Measurements from ENCODE around the gene UTP15. TPM values are rescaled to one million over a fixed set of nuclear protein-coding genes. Genes with fewer than 3 reads are reported as not detected.

UTP15 gene
- total RNA-seq, 2 experiments from 2014 or later = 22.8 to 29.9 TPM

DNA sequence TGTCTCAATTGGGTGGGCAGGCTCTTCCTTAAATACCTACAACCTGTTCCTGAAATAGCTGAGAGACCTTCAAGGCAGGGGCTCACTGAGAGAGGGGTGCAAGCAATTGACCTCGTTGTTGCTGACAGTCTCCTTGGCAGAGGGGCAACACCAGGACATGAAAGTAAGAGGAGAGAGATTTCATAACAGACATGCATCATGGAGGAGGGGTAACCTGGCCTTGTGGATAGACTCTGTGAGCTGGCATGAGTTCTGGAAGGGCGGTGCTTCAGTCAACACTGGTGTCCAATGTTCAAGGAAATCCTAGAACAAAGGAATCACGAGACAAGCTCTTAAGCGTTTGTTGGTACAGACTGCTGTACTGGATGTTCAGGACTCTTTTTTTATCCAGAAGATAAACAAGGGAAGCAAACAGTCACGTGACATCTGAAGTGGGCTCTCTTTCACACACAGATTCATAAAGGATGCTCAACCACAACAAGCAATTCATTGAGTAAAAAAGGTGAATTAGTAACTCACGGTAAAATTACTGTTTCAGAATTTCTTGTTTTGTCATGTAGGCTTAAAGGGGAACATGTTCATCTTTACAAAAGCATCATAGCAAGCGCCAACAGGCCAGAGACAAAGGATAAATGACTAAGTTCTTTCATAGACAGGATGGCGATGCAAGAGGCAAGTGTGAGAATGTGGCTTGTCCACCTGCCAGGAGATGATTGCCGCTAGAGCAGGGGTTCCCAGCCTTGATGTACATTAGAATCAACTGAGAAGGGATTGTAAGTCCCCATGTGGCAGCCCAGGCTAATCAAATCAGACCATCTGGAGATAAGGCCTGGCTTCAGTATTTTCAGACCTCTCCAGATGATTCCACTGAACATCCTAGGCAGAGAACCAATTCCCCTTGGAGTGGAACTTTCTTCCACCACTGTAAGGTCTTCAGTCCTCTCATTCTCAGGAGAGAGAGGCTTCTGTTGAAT is 20.8 kb upstream of the UTP15 start:
- no peaks in the 10 kb centered on the region for H3K9me2 ChIP-seq (ENCODE audit: insufficient read depth, low read length)
- H2AFZ ChIP-seq (ENCODE audit: low read length) = no peak overlapping the region
- CTCF ChIA-PET (ENCODE audit: unreplicated experiment) = no interaction called here
- no peak overlapping the region for H3K4me3 ChIP-seq (ENCODE audit: low read depth, low read length, poor library complexity, severe bottlenecking)
- no peaks in the 10 kb centered on the region for H3K79me2 ChIP-seq (ENCODE audit: insufficient read depth, low read depth, low read length)
- no peaks in the 10 kb centered on the region for H3K36me3 ChIP-seq (ENCODE audit: insufficient read depth, low read length)
- H3K4me1 ChIP-seq (ENCODE audit: insufficient read depth, low read length, poor library complexity, severe bottlenecking) = no peaks in the 10 kb centered on the region
- no peak for DNase-seq (ENCODE audit: low spot score)
- no peaks in the 10 kb centered on the region for H3K9me3 ChIP-seq (ENCODE audit: low read length)
- no TSS peak for BruUV-seq (replicated peaks)
- H3K4me2 ChIP-seq (ENCODE audit: low read length) = no peak overlapping the region
- H4K20me1 ChIP-seq (ENCODE audit: insufficient read depth, low read length) = no peaks in the 10 kb centered on the region
- H3K27ac ChIP-seq (ENCODE audit: low read depth, low read length, poor library complexity, severe bottlenecking) = no peak overlapping the region
- POLR2A ChIA-PET = interaction anchor here (0.6 to 1.2 kb wide), 2 partner anchors 48 to 539 kb away, joined by 3 read pairs; no protein-coding TSS in a partner anchor
- TF ChIP-seq, protein P1, sequence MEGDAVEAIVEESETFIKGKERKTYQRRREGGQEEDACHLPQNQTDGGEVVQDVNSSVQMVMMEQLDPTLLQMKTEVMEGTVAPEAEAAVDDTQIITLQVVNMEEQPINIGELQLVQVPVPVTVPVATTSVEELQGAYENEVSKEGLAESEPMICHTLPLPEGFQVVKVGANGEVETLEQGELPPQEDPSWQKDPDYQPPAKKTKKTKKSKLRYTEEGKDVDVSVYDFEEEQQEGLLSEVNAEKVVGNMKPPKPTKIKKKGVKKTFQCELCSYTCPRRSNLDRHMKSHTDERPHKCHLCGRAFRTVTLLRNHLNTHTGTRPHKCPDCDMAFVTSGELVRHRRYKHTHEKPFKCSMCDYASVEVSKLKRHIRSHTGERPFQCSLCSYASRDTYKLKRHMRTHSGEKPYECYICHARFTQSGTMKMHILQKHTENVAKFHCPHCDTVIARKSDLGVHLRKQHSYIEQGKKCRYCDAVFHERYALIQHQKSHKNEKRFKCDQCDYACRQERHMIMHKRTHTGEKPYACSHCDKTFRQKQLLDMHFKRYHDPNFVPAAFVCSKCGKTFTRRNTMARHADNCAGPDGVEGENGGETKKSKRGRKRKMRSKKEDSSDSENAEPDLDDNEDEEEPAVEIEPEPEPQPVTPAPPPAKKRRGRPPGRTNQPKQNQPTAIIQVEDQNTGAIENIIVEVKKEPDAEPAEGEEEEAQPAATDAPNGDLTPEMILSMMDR (conservative IDR thresholded peaks at IDR 0.05; ENCODE audit: low read length) = no peak
- TF ChIP-seq EZH2phosphoT487 (IDR thresholded peaks at IDR 0.05; ENCODE audit: borderline replicate concordance, low read depth, low read length) = no peak
- intact Hi-C loops (cut with micrococcal nuclease; ENCODE audit: unreplicated experiment) = no loop called here

DNA sequence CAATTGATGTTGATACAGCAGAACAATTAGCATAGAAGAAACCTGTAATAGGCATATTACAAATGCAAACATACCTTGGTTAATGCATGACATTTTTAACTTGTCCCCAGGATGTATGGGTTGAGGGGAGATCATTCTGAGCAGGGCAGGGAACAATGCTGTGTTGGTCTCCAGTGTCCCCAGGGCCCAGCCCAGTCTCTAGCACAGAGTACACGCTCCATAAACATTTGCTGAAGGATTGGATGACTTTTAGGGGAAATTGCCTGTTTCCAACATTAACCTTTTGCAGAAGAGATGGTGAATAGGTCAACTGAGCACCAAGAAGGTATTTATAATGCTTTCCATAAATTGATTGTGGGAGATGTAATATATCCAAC is 20.2 kb upstream of the UTP15 start:
- Histone ChIP-seq H3K9me2 (ENCODE audit: insufficient read depth, low read length) (no peaks in the 10 kb centered on the region), H3K27ac (ENCODE audit: low read depth, low read length, poor library complexity, severe bottlenecking) (no peak overlapping the region), H3K79me2 (ENCODE audit: insufficient read depth, low read depth, low read length) (no peaks in the 10 kb centered on the region), H3K36me3 (ENCODE audit: insufficient read depth, low read length) (no peaks in the 10 kb centered on the region), H3K4me2 (ENCODE audit: low read length) (no peak overlapping the region), H4K20me1 (ENCODE audit: insufficient read depth, low read length) (no peaks in the 10 kb centered on the region), H3K4me3 (ENCODE audit: low read depth, low read length, poor library complexity, severe bottlenecking) (no peak overlapping the region), H2AFZ (ENCODE audit: low read length) (no peak overlapping the region), H3K9me3 (ENCODE audit: low read length) (no peaks in the 10 kb centered on the region), H3K4me1 (ENCODE audit: insufficient read depth, low read length, poor library complexity, severe bottlenecking) (no peaks in the 10 kb centered on the region)
- intact Hi-C loops (cut with micrococcal nuclease; ENCODE audit: unreplicated experiment) = no loop called here
- ChIA-PET CTCF (ENCODE audit: unreplicated experiment) (no interaction called here), POLR2A (interaction anchor here (0.6 to 0.7 kb wide), 2 partner anchors 224 to 321 kb away, joined by 3 to 9 read pairs; no protein-coding TSS in a partner anchor)
- no peak for DNase-seq (ENCODE audit: low spot score)
- TF ChIP-seq, protein P1 (conservative IDR thresholded peaks at IDR 0.05; ENCODE audit: low read length) = no peak
- TF ChIP-seq EZH2phosphoT487 (IDR thresholded peaks at IDR 0.05; ENCODE audit: borderline replicate concordance, low read depth, low read length) = no peak
- BruUV-seq (replicated peaks) = no TSS peak

DNA sequence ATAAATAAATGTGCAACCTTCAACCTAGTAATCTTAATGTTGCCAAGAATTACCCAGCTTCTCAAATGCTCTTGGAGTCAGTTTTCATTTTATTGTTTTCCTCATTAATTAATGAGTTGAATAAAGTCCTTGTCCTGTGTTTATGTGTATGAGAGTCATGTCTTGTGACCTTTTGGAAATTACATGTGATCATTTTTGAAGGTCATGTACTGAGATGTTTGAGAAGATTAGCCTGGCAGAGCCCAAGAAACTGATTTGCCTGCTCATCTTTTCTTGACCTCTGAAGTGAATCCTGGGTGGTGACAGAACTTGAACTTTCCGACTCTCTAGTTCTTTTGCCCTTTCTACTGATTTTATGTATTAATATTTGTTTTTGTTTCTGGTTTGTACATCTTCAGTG is 15.5 kb upstream of the UTP15 start:
- no peak overlapping the region for H3K4me3 ChIP-seq (ENCODE audit: low read depth, low read length, poor library complexity, severe bottlenecking)
- no peaks in the 10 kb centered on the region for H3K79me2 ChIP-seq (ENCODE audit: insufficient read depth, low read depth, low read length)
- H3K4me1 ChIP-seq (ENCODE audit: insufficient read depth, low read length, poor library complexity, severe bottlenecking) = no peaks in the 10 kb centered on the region
- no peaks in the 10 kb centered on the region for H3K9me3 ChIP-seq (ENCODE audit: low read length)
- POLR2A ChIA-PET = no interaction called here
- no peak overlapping the region for H3K27ac ChIP-seq (ENCODE audit: low read depth, low read length, poor library complexity, severe bottlenecking)
- no peak for TF ChIP-seq EZH2phosphoT487 (IDR thresholded peaks at IDR 0.05; ENCODE audit: borderline replicate concordance, low read depth, low read length)
- TF ChIP-seq, protein P1 (conservative IDR thresholded peaks at IDR 0.05; ENCODE audit: low read length) = no peak
- BruUV-seq (replicated peaks) = no TSS peak
- intact Hi-C loops (cut with micrococcal nuclease; ENCODE audit: unreplicated experiment) = no loop called here
- H2AFZ ChIP-seq (ENCODE audit: low read length) = no peak overlapping the region
- no peaks in the 10 kb centered on the region for H3K9me2 ChIP-seq (ENCODE audit: insufficient read depth, low read length)
- peaks cover 6% of the 10 kb centered on the region for H3K36me3 ChIP-seq (ENCODE audit: insufficient read depth, low read length)
- H3K4me2 ChIP-seq (ENCODE audit: low read length) = no peak overlapping the region
- DNase-seq (ENCODE audit: low spot score) = no peak
- CTCF ChIA-PET (ENCODE audit: unreplicated experiment) = no interaction called here
- H4K20me1 ChIP-seq (ENCODE audit: insufficient read depth, low read length) = no peaks in the 10 kb centered on the region

Measured in OCI-LY7 (cell line).